Thyroid gland (tissue), 4 donors: ENCODE measurements around the gene TPMT. TPM values are rescaled to one million over a fixed set of nuclear protein-coding genes. Genes with fewer than 3 reads are reported as not detected.

Experiments
- DNase-seq, 2 donors: peaks; one replicate each; pipeline ENCODE4 v3.0.0-alpha.2; 2019
- H3K27ac ChIP-seq, 3 donors: fragments of 200-600 bp; sonication (generic); 1 replicate in 2 of 3; 2 replicates in 1 of 3; pipeline ENCODE4 v1.5.1; 2016 to 2019; ENCODE audit warnings: mild to moderate bottlenecking in 1 of 3, moderate library complexity in 1 of 3
- H3K27me3 ChIP-seq: fragments of 200-600 bp; sonication (generic); one replicate; pipeline ENCODE4 v1.5.1; 2019
- H3K36me3 ChIP-seq, 2 donors: fragments of 200-600 bp; sonication (generic); one replicate each; pipeline ENCODE4 v1.5.1; 2016 to 2019
- H3K4me1 ChIP-seq, 2 donors: fragments of 200-600 bp; sonication (generic); one replicate each; pipeline ENCODE4 v1.5.1; 2017 to 2019
- H3K4me3 ChIP-seq, 3 donors: fragments of 200-600 bp; sonication (generic); replicated peaks in 1 of 3; 1 replicate in 2 of 3; 2 replicates in 1 of 3; pipeline ENCODE4 v1.5.1; 2016; ENCODE audit warnings: mild to moderate bottlenecking in 1 of 3
- H3K9me3 ChIP-seq: fragments of 200-600 bp; sonication (generic); one replicate; pipeline ENCODE4 v1.5.1; 2017
- CTCF ChIP-seq, 6 experiments: fragments of 200-600 bp in 3 of 6; fragments of 450-650 bp in 3 of 6; sonication (generic) in 3 of 6; IDR thresholded peaks; one replicate each; pipeline ENCODE4 v1.5.1; 2016 to 2019; ENCODE audit warnings: antibody characterized with exemption in 6 of 6, mild to moderate bottlenecking in 2 of 6, inconsistent platforms in 1 of 6, moderate library complexity in 1 of 6
- POLR2A ChIP-seq, 2 donors: fragments of 450-650 bp; IDR thresholded peaks; one replicate each; pipeline ENCODE4 v1.6.1; 2017; ENCODE audit warnings: antibody characterized with exemption in 2 of 2, mild to moderate bottlenecking in 2 of 2, moderate library complexity in 1 of 2
- WGBS, 2 donors: methylation state at CpG; one replicate each; pipeline ENCODE4 v1.1.5; 2017; 5-methylcytosine and 5-hydroxymethylcytosine counted together
- intact Hi-C: fragments of 100-400 bp; cut with DNase I; formaldehyde crosslinking; loops from one replicate; pipeline ENCODE4 v1.15.1; 2023
- total RNA-seq, 4 donors: library from RNA; depleted of rRNA; stranded (reverse); fragments of >200 nt; gene quantifications; one replicate each; pipeline ENCODE4 v1.2.3, GENCODE V29; 2016

Gene TPMT
- total RNA-seq, 4 donors from 2014 or later = 76.7 to 142 (median 113) TPM

DNA sequence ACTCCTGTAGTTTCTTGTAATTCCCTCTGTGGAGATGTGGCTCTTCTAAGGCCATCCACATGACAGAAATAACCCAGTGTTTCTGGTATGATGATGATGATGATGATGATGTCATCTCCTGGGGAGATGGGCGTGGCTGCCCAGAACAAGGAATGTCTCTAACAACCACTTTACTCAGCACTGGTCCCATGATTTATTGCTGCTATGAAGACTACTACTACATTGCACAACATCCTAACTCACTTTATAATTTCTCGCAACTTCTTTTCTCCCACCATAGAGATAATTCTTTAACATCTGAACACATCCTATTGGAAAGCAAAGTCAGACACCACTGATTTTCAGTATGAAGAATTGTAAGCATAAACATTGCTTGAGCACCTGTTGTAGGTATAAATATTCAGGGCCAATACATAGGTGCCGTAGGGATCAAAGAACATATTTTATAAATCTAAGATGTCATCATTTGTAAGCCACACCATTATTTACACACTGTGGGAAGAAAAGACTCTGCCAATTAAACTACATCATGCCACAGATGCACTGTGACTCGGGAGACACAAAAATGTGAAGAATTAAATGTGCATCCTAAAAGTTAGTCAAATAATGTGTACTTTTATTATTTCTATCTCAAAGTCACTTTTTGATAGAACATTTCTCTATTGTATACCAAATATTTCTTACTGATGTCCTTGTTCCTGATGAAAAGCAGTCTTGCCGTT lies 6.4 kb downstream of the TPMT start:
- peaks cover 5 to 21% of the 10 kb centered on the region in 2 donors for H3K36me3 ChIP-seq
- peak in 1 of 2 donors; percentile 11 for DNase-seq
- peaks cover 0 to 11% of the 10 kb centered on the region in 2 donors for H3K4me1 ChIP-seq
- no peak overlapping the region for H3K27ac ChIP-seq
- H3K27me3 ChIP-seq = no peaks in the 10 kb centered on the region
- WGBS, 2 donors = 95 to 97% methylated on average over 5 of the region's 5 CpGs
- TF ChIP-seq POLR2A (IDR thresholded peaks at IDR 0.05) (no peak), CTCF (IDR thresholded peaks at IDR 0.05) (no peak)
- intact Hi-C loops = no loop called here
- no peak overlapping the region for H3K4me3 ChIP-seq
- no peaks in the 10 kb centered on the region for H3K9me3 ChIP-seq

- H3K27ac ChIP-seq = no peak overlapping the region
- no peak for TF ChIP-seq CTCF (IDR thresholded peaks at IDR 0.05)
- no peak for TF ChIP-seq POLR2A (IDR thresholded peaks at IDR 0.05)
- 98 to 99% methylated on average over 2 of the region's 2 CpGs for WGBS, 2 donors
- no peaks in the 10 kb centered on the region for H3K9me3 ChIP-seq
- intact Hi-C loops = no loop called here
- peaks cover 6 to 11% of the 10 kb centered on the region in 2 donors for H3K4me1 ChIP-seq
- H3K27me3 ChIP-seq = no peaks in the 10 kb centered on the region
- DNase-seq = no peak
- H3K4me3 ChIP-seq = no peak overlapping the region
- peaks cover 5 to 26% of the 10 kb centered on the region in 2 donors for H3K36me3 ChIP-seq
Measured at GRCh38 chr6:18147616-18148015, 7.3 kb downstream of the TPMT start.

GRCh38 chr6:18147160-18147559 lies 7.7 kb downstream of the TPMT start:
- TF ChIP-seq POLR2A (IDR thresholded peaks at IDR 0.05) (no peak), CTCF (IDR thresholded peaks at IDR 0.05) (no peak)
- 77 to 87% methylated on average over 2 of the region's 2 CpGs for WGBS, 2 donors
- H3K27me3 ChIP-seq = no peaks in the 10 kb centered on the region
- intact Hi-C loops = no loop called here
- H3K4me1 ChIP-seq = peaks cover 10 to 14% of the 10 kb centered on the region in 2 donors
- H3K9me3 ChIP-seq = no peaks in the 10 kb centered on the region
- no peak overlapping the region for H3K4me3 ChIP-seq
- peaks cover 5 to 26% of the 10 kb centered on the region in 2 donors for H3K36me3 ChIP-seq
- H3K27ac ChIP-seq = no peak overlapping the region
- DNase-seq = no peak

DNA sequence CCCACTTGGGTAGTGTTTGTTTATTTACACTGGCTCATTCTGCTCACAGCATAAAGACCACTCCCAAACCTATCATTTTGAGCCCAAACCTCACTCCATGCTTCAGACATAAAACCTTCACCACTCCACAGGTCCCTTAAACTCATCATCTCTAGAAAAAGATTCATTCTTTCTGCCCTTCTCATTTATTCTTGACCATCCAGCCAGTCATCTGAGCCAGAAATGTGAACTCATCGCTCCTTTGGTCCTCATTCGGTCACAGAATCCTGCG lies 12.4 kb downstream of the TPMT start:
- DNase-seq = no peak
- WGBS, 2 donors = 90 to 96% methylated on average over 3 of the region's 3 CpGs
- no peaks in the 10 kb centered on the region for H3K27me3 ChIP-seq
- H3K4me1 ChIP-seq = peaks cover 20 to 22% of the 10 kb centered on the region in 2 donors
- intact Hi-C loops = no loop called here
- TF ChIP-seq CTCF (IDR thresholded peaks at IDR 0.05) = no peak
- TF ChIP-seq POLR2A (IDR thresholded peaks at IDR 0.05) = no peak
- no peaks in the 10 kb centered on the region for H3K9me3 ChIP-seq
- peaks cover 31 to 40% of the 10 kb centered on the region in 2 donors for H3K36me3 ChIP-seq
- no peak overlapping the region for H3K4me3 ChIP-seq
- H3K27ac ChIP-seq = peak overlapping the region; percentile 50 to 74 (median 73)

DNA sequence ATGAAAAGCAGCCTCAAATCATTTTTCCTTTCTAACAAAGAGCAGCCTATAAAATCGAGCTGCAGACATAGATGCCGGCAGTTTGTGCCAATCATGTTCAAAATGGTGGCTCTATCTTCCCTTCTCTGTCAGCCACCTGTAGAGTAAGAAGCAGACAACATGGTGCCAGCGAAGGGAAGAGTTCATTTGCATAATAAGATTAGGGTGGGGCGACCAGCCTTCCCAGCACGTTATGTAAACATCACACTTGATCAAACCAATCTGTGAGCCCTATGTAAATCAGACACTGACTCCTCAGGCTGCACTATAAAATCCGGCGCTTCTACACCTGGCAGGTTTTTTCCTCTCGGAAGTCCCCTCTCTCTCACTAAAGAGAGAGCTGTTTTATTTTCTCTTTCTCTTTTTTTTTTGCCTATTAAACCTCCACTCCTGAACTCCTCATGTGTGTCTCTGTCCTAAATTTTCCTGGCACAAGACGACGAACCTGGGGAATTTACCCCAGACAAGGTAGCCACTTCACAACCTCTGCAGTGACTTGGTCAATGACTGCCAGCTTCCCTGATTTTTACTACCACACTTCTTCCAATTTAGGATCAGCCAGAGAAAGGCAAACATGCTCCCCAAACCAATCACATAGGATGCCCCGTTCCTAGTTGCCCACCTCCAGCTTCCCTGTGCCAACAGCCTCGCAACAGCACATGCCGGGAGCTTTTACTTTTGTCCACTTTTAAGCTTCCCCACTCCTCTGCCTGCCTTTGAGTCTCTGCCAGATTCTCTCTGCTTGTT lies 12.9 kb downstream of the TPMT start:
- no peaks in the 10 kb centered on the region for H3K9me3 ChIP-seq
- H3K36me3 ChIP-seq = peaks cover 34 to 42% of the 10 kb centered on the region in 2 donors
- peaks cover 20 to 22% of the 10 kb centered on the region in 2 donors for H3K4me1 ChIP-seq
- intact Hi-C loops = no loop called here
- H3K27me3 ChIP-seq = no peaks in the 10 kb centered on the region
- H3K27ac ChIP-seq = peak overlapping the region; percentile 73 to 82 (median 74)
- WGBS, 2 donors = 42 to 44% methylated on average over 13 of the region's 13 CpGs
- DNase-seq = peak; percentile 71 to 73
- peak in 1 of 2 donors; percentile 34 for TF ChIP-seq POLR2A (IDR thresholded peaks at IDR 0.05)
- TF ChIP-seq CTCF (IDR thresholded peaks at IDR 0.05) = no peak
- no peak overlapping the region for H3K4me3 ChIP-seq
